Prostate gland (tissue), 2 donors: ENCODE measurements around the gene BCL11B. TPM values are rescaled to one million over a fixed set of nuclear protein-coding genes. Genes with fewer than 3 reads are reported as not detected.

Experiments
- DNase-seq: peaks from one replicate; pipeline ENCODE4 v3.0.0-alpha.2; 2019; ENCODE audit warnings: low spot score
- H3K27ac ChIP-seq, 2 donors: fragments of 200-600 bp; sonication (generic); 2 replicates each; pipeline ENCODE4 v1.5.1; 2017 to 2019
- H3K27me3 ChIP-seq: fragments of 200-600 bp; sonication (generic); replicated peaks from 2 replicates; pipeline ENCODE4 v1.5.1; 2019; ENCODE audit not compliant: insufficient read depth
- H3K36me3 ChIP-seq, 2 donors: fragments of 200-600 bp; sonication (generic); 1 replicate in 1 of 2; 2 replicates in 1 of 2; pipeline versions ENCODE4 v1.5.1 to v1.8.1; 2017 to 2019
- H3K4me1 ChIP-seq: fragments of 200-600 bp; sonication (generic); replicated peaks from 2 replicates; pipeline ENCODE4 v1.5.1; 2019
- H3K4me3 ChIP-seq, 2 donors: fragments of 200-600 bp; sonication (generic); 2 replicates each; pipeline ENCODE4 v1.5.1; 2017 to 2019
- H3K9me3 ChIP-seq: fragments of 200-600 bp; sonication (generic); 2 replicates; pipeline ENCODE4 v1.5.1; 2017
- POLR2A ChIP-seq: fragments of 450-650 bp; IDR thresholded peaks from one replicate; pipeline ENCODE4 v1.6.1; 2016; ENCODE audit warnings: antibody characterized with exemption, mild to moderate bottlenecking
- POLR2AphosphoS5 ChIP-seq: sonication (generic); formaldehyde crosslinking; IDR thresholded peaks from one replicate; pipeline ENCODE4 v1.6.1; 2017; ENCODE audit warnings: antibody characterized with exemption
- WGBS: methylation state at CpG from one replicate; pipeline ENCODE4 v1.1.5; 2018; 5-methylcytosine and 5-hydroxymethylcytosine counted together
- intact Hi-C: fragments of 100-400 bp; cut with DNase I; formaldehyde crosslinking; loops from one replicate; pipeline ENCODE4 v1.14.2; 2022
- total RNA-seq, 2 donors: library from RNA; depleted of rRNA; stranded (reverse); fragments of >200 nt; gene quantifications; one replicate each; pipeline ENCODE4 v1.1.0, GENCODE V29; 2016
- TF ChIP-seq, protein P1 (sequence below), 4 experiments: fragments of 200-600 bp in 2 of 4; fragments of 450-650 bp in 2 of 4; sonication (generic) in 2 of 4; IDR thresholded peaks; 1 replicate in 3 of 4; 2 replicates in 1 of 4; pipeline ENCODE4 v1.5.1; 2016 to 2019; ENCODE audit warnings: antibody characterized with exemption in 4 of 4, mild to moderate bottlenecking in 2 of 4, moderate library complexity in 2 of 4

Gene BCL11B
- total RNA-seq, 2 donors from 2014 or later = 2.8 to 5.4 TPM

DNA sequence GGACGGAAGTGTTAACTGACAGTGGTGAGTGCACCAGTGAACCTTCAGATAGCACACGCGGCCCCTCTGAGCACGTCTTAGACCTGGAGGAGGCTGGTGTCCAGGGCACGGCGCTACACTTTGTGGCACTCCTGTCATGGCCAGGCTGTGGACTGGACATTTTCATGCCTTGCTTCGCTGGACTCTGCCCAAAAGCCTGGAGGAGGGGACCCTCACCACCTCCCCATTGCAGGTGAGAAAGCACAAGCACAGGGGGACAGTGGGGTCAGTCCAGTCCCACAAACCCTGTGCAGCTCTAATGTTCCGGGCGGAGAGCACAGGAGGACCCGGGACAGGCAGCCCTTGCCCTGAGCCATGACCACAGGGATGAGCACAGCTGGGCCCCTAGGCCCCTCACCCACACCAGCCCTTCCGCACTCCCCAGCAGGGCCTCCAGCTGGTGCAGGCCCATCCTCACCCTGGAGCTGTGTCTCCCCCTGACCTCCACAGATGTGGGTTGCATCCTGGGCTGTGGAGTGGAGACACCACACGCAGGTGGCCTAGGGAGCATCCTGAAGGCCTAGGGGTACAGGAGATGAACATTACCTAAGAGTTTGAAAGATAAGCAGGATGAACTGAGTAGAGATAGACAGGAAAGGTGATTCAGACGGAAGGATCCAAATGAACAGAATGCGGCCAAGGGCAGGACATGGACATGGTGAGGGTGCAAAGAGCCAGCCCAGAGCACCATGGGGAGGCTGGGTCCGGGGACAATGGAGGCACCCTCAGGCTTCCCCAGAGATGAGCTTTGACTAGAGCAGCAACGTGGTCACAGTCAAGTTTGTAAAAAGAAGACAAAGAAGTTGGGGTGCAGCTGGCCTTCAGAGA lies 132.8 kb downstream of the BCL11B start:
- WGBS = 94% methylated on average over 16 of the region's 16 CpGs
- intact Hi-C loops = no loop called here
- H3K27me3 ChIP-seq = no peaks in the 10 kb centered on the region
- no peak overlapping the region for H3K27ac ChIP-seq
- no peaks in the 10 kb centered on the region for H3K4me1 ChIP-seq
- TF ChIP-seq, protein P1, sequence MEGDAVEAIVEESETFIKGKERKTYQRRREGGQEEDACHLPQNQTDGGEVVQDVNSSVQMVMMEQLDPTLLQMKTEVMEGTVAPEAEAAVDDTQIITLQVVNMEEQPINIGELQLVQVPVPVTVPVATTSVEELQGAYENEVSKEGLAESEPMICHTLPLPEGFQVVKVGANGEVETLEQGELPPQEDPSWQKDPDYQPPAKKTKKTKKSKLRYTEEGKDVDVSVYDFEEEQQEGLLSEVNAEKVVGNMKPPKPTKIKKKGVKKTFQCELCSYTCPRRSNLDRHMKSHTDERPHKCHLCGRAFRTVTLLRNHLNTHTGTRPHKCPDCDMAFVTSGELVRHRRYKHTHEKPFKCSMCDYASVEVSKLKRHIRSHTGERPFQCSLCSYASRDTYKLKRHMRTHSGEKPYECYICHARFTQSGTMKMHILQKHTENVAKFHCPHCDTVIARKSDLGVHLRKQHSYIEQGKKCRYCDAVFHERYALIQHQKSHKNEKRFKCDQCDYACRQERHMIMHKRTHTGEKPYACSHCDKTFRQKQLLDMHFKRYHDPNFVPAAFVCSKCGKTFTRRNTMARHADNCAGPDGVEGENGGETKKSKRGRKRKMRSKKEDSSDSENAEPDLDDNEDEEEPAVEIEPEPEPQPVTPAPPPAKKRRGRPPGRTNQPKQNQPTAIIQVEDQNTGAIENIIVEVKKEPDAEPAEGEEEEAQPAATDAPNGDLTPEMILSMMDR (IDR thresholded peaks at IDR 0.05) = no peak
- no peak for TF ChIP-seq POLR2A
- TF ChIP-seq POLR2AphosphoS5 = no peak
- H3K9me3 ChIP-seq = no peaks in the 10 kb centered on the region
- no peak for DNase-seq
- H3K4me3 ChIP-seq = no peak overlapping the region
- H3K36me3 ChIP-seq = no peaks in the 10 kb centered on the region

GRCh38 chr14:99137913-99138571 lies 134.0 kb downstream of the BCL11B start:
- H3K4me1 ChIP-seq = no peaks in the 10 kb centered on the region
- TF ChIP-seq, protein P1 (IDR thresholded peaks at IDR 0.05) = no peak
- no peak for TF ChIP-seq POLR2A
- no peak for DNase-seq
- no peak overlapping the region for H3K27ac ChIP-seq
- WGBS = 84% methylated on average over 8 of the region's 8 CpGs
- no peaks in the 10 kb centered on the region for H3K27me3 ChIP-seq
- H3K9me3 ChIP-seq = no peaks in the 10 kb centered on the region
- no peak overlapping the region for H3K4me3 ChIP-seq
- intact Hi-C loops = no loop called here
- H3K36me3 ChIP-seq = no peaks in the 10 kb centered on the region

DNA sequence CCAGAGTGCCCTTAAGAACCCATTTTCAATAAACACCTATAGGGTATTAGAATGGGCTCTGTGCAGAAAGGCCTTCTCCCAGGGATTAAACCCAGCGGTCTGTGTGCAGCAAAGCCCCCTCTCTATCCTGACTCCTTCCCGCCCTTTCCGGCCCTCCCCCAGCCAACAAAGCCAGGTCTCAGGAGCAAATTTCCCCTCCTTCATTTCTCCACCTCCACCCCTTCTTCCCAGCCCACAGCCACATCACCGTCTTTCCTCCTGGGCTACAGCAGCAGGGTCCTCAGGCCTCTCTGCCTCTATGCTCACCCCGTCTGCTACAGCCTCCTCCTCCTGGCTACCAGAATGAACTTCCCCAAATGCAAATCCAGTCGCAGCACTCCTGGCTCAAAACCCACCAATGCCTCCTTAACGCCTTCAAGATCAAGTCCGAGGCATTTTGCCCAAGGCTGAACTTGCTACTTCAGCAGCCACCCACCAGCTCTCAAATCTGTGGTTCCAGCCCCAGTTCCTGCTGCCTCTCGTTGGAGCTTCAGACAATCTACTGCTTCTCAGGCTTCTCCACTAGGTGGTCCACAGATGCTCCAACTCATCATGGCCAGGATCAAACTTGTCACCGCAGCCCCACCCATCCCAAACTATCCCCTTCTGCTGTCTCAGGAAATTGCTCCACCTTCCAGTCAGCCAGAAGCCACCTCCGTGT lies 134.8 kb downstream of the BCL11B start:
- H3K27me3 ChIP-seq = no peaks in the 10 kb centered on the region
- 80% methylated on average over 11 of the region's 11 CpGs for WGBS
- TF ChIP-seq, protein P1 (IDR thresholded peaks at IDR 0.05) = no peak
- TF ChIP-seq POLR2AphosphoS5 (no peak), POLR2A (no peak)
- no peak overlapping the region for H3K4me3 ChIP-seq
- H3K4me1 ChIP-seq = no peaks in the 10 kb centered on the region
- DNase-seq = no peak
- no peaks in the 10 kb centered on the region for H3K9me3 ChIP-seq
- intact Hi-C loops = no loop called here
- H3K27ac ChIP-seq = no peak overlapping the region
- H3K36me3 ChIP-seq = no peaks in the 10 kb centered on the region

GRCh38 chr14:99136401-99136800 lies 135.6 kb downstream of the BCL11B start:
- no peak overlapping the region for H3K27ac ChIP-seq
- no peak for DNase-seq
- no peaks in the 10 kb centered on the region for H3K36me3 ChIP-seq
- no peaks in the 10 kb centered on the region for H3K9me3 ChIP-seq
- no peak overlapping the region for H3K4me3 ChIP-seq
- no peaks in the 10 kb centered on the region for H3K4me1 ChIP-seq
- H3K27me3 ChIP-seq = no peaks in the 10 kb centered on the region
- TF ChIP-seq POLR2AphosphoS5 = no peak
- TF ChIP-seq, protein P1 (IDR thresholded peaks at IDR 0.05) = no peak
- TF ChIP-seq POLR2A = no peak
- WGBS = 97% methylated on average over 7 of the region's 7 CpGs
- intact Hi-C loops = no loop called here
